22Rv1 (cell line): ENCODE data around the gene CCR5.

ENCODE experiments used
- CTCF ChIP-seq: fragments of 450-650 bp; IDR thresholded peaks from 2 replicates; pipeline ENCODE4 v1.5.1; 2017; ENCODE audit warnings: mild to moderate bottlenecking
- ZFX ChIP-seq: fragments of 450-650 bp; IDR thresholded peaks from 2 replicates; pipeline ENCODE4 v1.6.1; 2017; ENCODE audit warnings: antibody characterized with exemption, borderline replicate concordance

- TF ChIP-seq CTCF = no peak
- TF ChIP-seq ZFX = no peak
Measured at GRCh38 chr3:46375218-46375617, 4.5 kb downstream of the CCR5 start.
